Caco-2 (cell line): Measurements from ENCODE around the gene CDK17. TPM values are rescaled to one million over a fixed set of nuclear protein-coding genes. Genes with fewer than 3 reads are reported as not detected.

Experiments
- BruUV-seq: library from RNA; stranded (reverse); fragments of 400-500 nt; replicated peaks from 2 replicates; lab custom pipeline; 2021; lab: Mats Ljungman, UMichigan
- CTCF ChIA-PET: fragments of 300-600 bp; sonication (Branson Sonifier 250); formaldehyde crosslinking; loops from one replicate; lab custom pipeline; 2022; ENCODE audit warnings: antibody characterized with exemption; lab: Charles Lee
- POLR2A ChIA-PET: fragments of 300-600 bp; sonication (Branson Sonifier 250); formaldehyde crosslinking; loops from one replicate; lab custom pipeline; 2022; ENCODE audit warnings: antibody characterized with exemption; lab: Charles Lee
- DNase-seq, 2 experiments: peaks; one replicate each; pipeline versions ENCODE4 v3.0.0 to v3.0.0-alpha.2; 2020 to 2022
- H3K27me3 ChIP-seq: replicated peaks from 2 replicates; pipeline ENCODE4 v1.6.0; 2011; ENCODE audit warnings: low read length; ENCODE audit not compliant: control insufficient read depth, insufficient read depth
- H3K36me3 ChIP-seq: 2 replicates; pipeline ENCODE4 v1.5.1; 2011; ENCODE audit warnings: low read length; ENCODE audit not compliant: control insufficient read depth, insufficient read depth
- H3K4me1 ChIP-seq: fragments of 250-450 bp; sonication (Bioruptor Pico); 2 replicates; pipeline ENCODE4 v1.5.1; 2020; ENCODE audit warnings: mild to moderate bottlenecking
- H3K4me3 ChIP-seq: 2 replicates; pipeline ENCODE4 v1.5.1; 2011; ENCODE audit warnings: low read depth, mild to moderate bottlenecking, control low read depth, low read length
- H3K9me3 ChIP-seq: fragments of 250-450 bp; sonication (Bioruptor Pico); 2 replicates; pipeline ENCODE4 v1.5.1; 2020; ENCODE audit warnings: mild to moderate bottlenecking, moderate library complexity
- H3K27ac Mint-ChIP-seq: one replicate; pipeline ENCODE4 v1.8.0; 2022; ENCODE audit warnings: mixed read lengths; ENCODE audit not compliant: unreplicated experiment
- H3K27me3 Mint-ChIP-seq: one replicate; pipeline ENCODE4 v1.8.0; 2022; ENCODE audit warnings: mixed read lengths; ENCODE audit not compliant: insufficient read depth, unreplicated experiment
- H3K36me3 Mint-ChIP-seq: one replicate; pipeline ENCODE4 v1.8.0; 2022; ENCODE audit warnings: mild to moderate bottlenecking, mixed read lengths; ENCODE audit not compliant: insufficient read depth, unreplicated experiment
- H3K4me1 Mint-ChIP-seq: one replicate; pipeline ENCODE4 v1.8.0; 2022; ENCODE audit warnings: low read depth, mixed read lengths; ENCODE audit not compliant: unreplicated experiment
- H3K4me3 Mint-ChIP-seq: one replicate; pipeline ENCODE4 v1.8.0; 2022; ENCODE audit warnings: mild to moderate bottlenecking, moderate library complexity, mixed read lengths; ENCODE audit not compliant: unreplicated experiment
- H3K9me3 Mint-ChIP-seq: one replicate; pipeline ENCODE4 v1.8.0; 2022; ENCODE audit warnings: mixed read lengths; ENCODE audit not compliant: unreplicated experiment
- CTCF ChIP-seq, 2 experiments: fragments of 200-600 bp in 1 of 2; IDR thresholded peaks; 1 replicate in 1 of 2; 2 replicates in 1 of 2; pipeline versions ENCODE4 v1.5.1 to v1.8.0; 2011 to 2022; ENCODE audit warnings: antibody characterized with exemption in 1 of 2, control low read depth in 1 of 2, inconsistent platforms in 1 of 2, low read depth in 1 of 2, low read length in 1 of 2, mild to moderate bottlenecking in 1 of 2, moderate library complexity in 1 of 2; ENCODE audit not compliant: insufficient read depth in 1 of 2, severe bottlenecking in 1 of 2, unreplicated experiment in 1 of 2
- intact Hi-C: fragments of 100-400 bp; cut with micrococcal nuclease; formaldehyde crosslinking; loops from one replicate; pipeline ENCODE4 v1.10.0; 2022; ENCODE audit not compliant: unreplicated experiment
- total RNA-seq: library from RNA; stranded (reverse); gene quantifications from 2 replicates; pipeline ENCODE4 v1.2.3, GENCODE V29; 2022

Gene CDK17
- total RNA-seq, 1 experiment from 2014 or later = 11.7 TPM

DNA sequence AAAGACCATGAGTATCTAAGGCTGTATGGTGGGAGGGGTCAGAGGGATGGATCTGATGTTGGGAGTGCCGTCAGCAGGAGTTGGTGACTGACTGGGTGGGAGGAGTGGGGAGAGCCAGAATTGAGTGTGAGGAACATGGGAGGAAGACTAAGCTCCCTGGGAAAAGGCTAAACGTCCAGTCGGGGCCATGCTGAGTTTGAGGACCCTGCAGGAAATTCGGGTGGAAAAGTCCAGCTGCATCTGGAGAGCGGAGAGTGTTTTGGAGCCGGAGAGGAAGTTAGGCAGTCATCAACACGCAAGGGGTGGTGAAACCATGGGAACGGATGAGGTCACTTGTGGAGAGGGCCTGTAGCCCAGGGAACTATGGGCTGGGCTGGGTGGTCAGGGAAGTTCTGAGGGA, 145.2 kb downstream of the CDK17 start:
- Mint-ChIP-seq H3K4me3 (no peak overlapping the region), H3K4me1 (no peaks in the 10 kb centered on the region), H3K9me3 (no peaks in the 10 kb centered on the region), H3K36me3 (no peaks in the 10 kb centered on the region), H3K27ac (no peak overlapping the region), H3K27me3 (no peaks in the 10 kb centered on the region)
- intact Hi-C loops = no loop called here
- no peak for DNase-seq
- Histone ChIP-seq H3K36me3 (no peaks in the 10 kb centered on the region), H3K4me1 (no peaks in the 10 kb centered on the region), H3K4me3 (no peak overlapping the region), H3K9me3 (no peaks in the 10 kb centered on the region), H3K27me3 (no peaks in the 10 kb centered on the region)
- no peak for TF ChIP-seq CTCF (IDR thresholded peaks at IDR 0.05; ENCODE audit: insufficient read depth in 1 of 2, low read depth in 1 of 2, low read length in 1 of 2, severe bottlenecking in 1 of 2, unreplicated experiment in 1 of 2)
- no TSS peak for BruUV-seq
- ChIA-PET POLR2A (no interaction called here), CTCF (no interaction called here)

GRCh38 chr12:96250119-96250685, 150.0 kb downstream of the CDK17 start:
- Mint-ChIP-seq H3K27me3 (no peaks in the 10 kb centered on the region), H3K4me3 (no peak overlapping the region), H3K36me3 (no peaks in the 10 kb centered on the region), H3K9me3 (no peaks in the 10 kb centered on the region), H3K4me1 (no peaks in the 10 kb centered on the region), H3K27ac (no peak overlapping the region)
- no peaks in the 10 kb centered on the region for H3K4me1 ChIP-seq
- no TSS peak for BruUV-seq
- ChIA-PET POLR2A (no interaction called here), CTCF (no interaction called here)
- no peaks in the 10 kb centered on the region for H3K9me3 ChIP-seq
- H3K36me3 ChIP-seq = no peaks in the 10 kb centered on the region
- H3K27me3 ChIP-seq = no peaks in the 10 kb centered on the region
- no peak overlapping the region for H3K4me3 ChIP-seq
- no peak for DNase-seq
- TF ChIP-seq CTCF (IDR thresholded peaks at IDR 0.05; ENCODE audit: insufficient read depth in 1 of 2, low read depth in 1 of 2, low read length in 1 of 2, severe bottlenecking in 1 of 2, unreplicated experiment in 1 of 2) = no peak
- intact Hi-C loops = no loop called here

DNA sequence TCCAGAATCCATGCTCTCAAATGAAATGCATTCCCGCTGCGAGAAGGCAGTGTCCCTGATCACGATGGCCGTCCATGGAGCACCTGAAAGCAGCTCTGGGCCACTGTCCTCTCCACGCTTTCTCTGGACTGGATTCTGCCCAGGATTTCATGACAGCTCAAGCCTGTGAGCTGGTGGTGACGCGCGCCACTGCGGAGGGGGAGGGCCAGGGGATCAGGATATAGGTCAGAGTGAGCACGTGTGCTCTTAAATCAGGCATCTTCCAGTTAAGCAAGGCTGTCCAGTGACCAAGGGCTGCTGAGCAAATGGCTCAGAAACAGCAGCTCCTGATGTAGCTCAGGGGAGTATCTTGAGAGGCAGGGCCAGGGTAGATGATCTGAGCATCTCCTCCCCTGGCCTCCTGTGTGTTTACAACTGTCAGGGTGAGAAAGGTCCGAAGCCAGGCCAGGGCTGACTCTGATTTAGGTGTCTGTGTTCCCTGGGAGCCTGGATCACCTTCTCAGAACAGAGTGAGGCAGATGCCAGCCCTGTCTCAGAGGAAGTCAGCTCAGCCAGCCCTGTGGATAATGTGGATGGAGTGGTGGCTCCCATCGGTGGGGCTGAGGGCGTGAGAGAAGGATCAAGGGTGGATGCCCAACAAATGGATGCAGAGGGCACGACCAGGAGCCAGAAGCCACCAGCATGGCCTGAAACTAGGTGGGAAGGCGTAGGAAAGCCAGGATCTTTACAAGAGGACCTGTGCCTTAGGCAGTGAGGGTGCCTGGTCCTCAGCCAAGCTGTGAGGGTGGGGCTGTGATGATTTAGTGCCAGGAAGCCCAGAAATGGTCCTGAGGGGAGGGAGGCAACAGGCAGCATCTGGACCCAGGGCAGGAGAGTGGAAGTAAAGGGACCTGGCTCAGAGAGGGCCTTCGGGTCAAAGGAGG, 150.8 kb downstream of the CDK17 start:
- TF ChIP-seq CTCF (IDR thresholded peaks at IDR 0.05; ENCODE audit: insufficient read depth in 1 of 2, low read depth in 1 of 2, low read length in 1 of 2, severe bottlenecking in 1 of 2, unreplicated experiment in 1 of 2) = no peak
- Histone ChIP-seq H3K4me1 (no peaks in the 10 kb centered on the region), H3K4me3 (no peak overlapping the region), H3K27me3 (no peaks in the 10 kb centered on the region), H3K36me3 (no peaks in the 10 kb centered on the region), H3K9me3 (no peaks in the 10 kb centered on the region)
- no peaks in the 10 kb centered on the region for H3K27me3 Mint-ChIP-seq
- H3K4me3 Mint-ChIP-seq = no peak overlapping the region
- intact Hi-C loops = no loop called here
- no TSS peak for BruUV-seq
- no peaks in the 10 kb centered on the region for H3K4me1 Mint-ChIP-seq
- no peak overlapping the region for H3K27ac Mint-ChIP-seq
- POLR2A ChIA-PET = no interaction called here
- no peaks in the 10 kb centered on the region for H3K9me3 Mint-ChIP-seq
- H3K36me3 Mint-ChIP-seq = no peaks in the 10 kb centered on the region
- no peak for DNase-seq
- CTCF ChIA-PET = no interaction called here
